HepG2 (cell line): ENCODE measurements around the gene TOR1B.

Source experiments
- CTCF ChIP-seq: sonication (generic); formaldehyde crosslinking; IDR thresholded peaks from 2 replicates; pipeline ENCODE4 v1.5.0; 2020; ENCODE audit warnings: mild to moderate bottlenecking, missing genetic modification reagents, moderate library complexity
- JUNB ChIP-seq: sonication (generic); formaldehyde crosslinking; IDR thresholded peaks from 2 replicates; pipeline ENCODE4 v1.8.0; 2022; ENCODE audit warnings: missing genetic modification reagents, mild to moderate bottlenecking, borderline replicate concordance
- SMAD3 ChIP-seq: sonication (generic); formaldehyde crosslinking; IDR thresholded peaks from 2 replicates; pipeline ENCODE4 v1.4.0; 2020; ENCODE audit warnings: missing genetic modification reagents
- SMC3 ChIP-seq: IDR thresholded peaks from 2 replicates; pipeline ENCODE4 v1.6.1; 2011; ENCODE audit warnings: low read length, improper control_type of control experiment
- TBP ChIP-seq: sonication (generic); formaldehyde crosslinking; IDR thresholded peaks from 2 replicates; pipeline ENCODE4 v1.5.0; 2020; ENCODE audit warnings: missing genetic modification reagents
- TCF7 ChIP-seq: sonication (generic); IDR thresholded peaks from 2 replicates; pipeline ENCODE4 v1.6.1; 2016; ENCODE audit warnings: antibody characterized with exemption, low read depth
- ZBTB20 ChIP-seq: sonication (generic); formaldehyde crosslinking; IDR thresholded peaks from 2 replicates; pipeline ENCODE4 v1.8.1; 2023; ENCODE audit warnings: missing genetic modification reagents, low read depth, mild to moderate bottlenecking, borderline replicate concordance
- ZBTB34 ChIP-seq: sonication (generic); formaldehyde crosslinking; IDR thresholded peaks from 2 replicates; pipeline ENCODE4 v1.8.0; 2022; ENCODE audit warnings: mild to moderate bottlenecking, missing genetic modification reagents
- ZNF713 ChIP-seq: sonication (generic); formaldehyde crosslinking; IDR thresholded peaks from 2 replicates; pipeline ENCODE4 v1.4.0; 2020; ENCODE audit warnings: mild to moderate bottlenecking, missing genetic modification reagents
- TF ChIP-seq, protein P1 (sequence below): sonication (generic); formaldehyde crosslinking; IDR thresholded peaks from 2 replicates; pipeline ENCODE4 v1.4.0; 2020; ENCODE audit warnings: missing genetic modification reagents

- no peak for TF ChIP-seq ZBTB34
- TF ChIP-seq ZNF713: no peak
- no peak for TF ChIP-seq TCF7
- TF ChIP-seq SMC3: no peak
- no peak for TF ChIP-seq SMAD3 (CRISPR knock-in tag)
- no peak for TF ChIP-seq CTCF (CRISPR knock-in tag)
- TF ChIP-seq JUNB (CRISPR knock-in tag): no peak
- TF ChIP-seq, protein P1, sequence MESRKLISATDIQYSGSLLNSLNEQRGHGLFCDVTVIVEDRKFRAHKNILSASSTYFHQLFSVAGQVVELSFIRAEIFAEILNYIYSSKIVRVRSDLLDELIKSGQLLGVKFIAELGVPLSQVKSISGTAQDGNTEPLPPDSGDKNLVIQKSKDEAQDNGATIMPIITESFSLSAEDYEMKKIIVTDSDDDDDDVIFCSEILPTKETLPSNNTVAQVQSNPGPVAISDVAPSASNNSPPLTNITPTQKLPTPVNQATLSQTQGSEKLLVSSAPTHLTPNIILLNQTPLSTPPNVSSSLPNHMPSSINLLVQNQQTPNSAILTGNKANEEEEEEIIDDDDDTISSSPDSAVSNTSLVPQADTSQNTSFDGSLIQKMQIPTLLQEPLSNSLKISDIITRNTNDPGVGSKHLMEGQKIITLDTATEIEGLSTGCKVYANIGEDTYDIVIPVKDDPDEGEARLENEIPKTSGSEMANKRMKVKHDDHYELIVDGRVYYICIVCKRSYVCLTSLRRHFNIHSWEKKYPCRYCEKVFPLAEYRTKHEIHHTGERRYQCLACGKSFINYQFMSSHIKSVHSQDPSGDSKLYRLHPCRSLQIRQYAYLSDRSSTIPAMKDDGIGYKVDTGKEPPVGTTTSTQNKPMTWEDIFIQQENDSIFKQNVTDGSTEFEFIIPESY: no peak
- TF ChIP-seq ZBTB20 (CRISPR knock-in tag): no peak
- TF ChIP-seq TBP: no peak
These were observed 34.5 kb upstream of the TOR1B start for GRCh38 chr9:129768486-129768885.
